Thymus (tissue), 11 donors: Measurements from ENCODE around the gene ZNF107. TPM values are rescaled to one million over a fixed set of nuclear protein-coding genes. Genes with fewer than 3 reads are reported as not detected.

ENCODE experiments used
- DNase-seq, 9 donors: peaks; one replicate each; pipeline ENCODE4 v3.0.0-alpha.2; 2013; ENCODE audit warnings: low spot score in 9 of 9, low read depth in 6 of 9, missing footprints in 1 of 9
- H3K27ac ChIP-seq, 2 donors: one replicate each; pipeline ENCODE4 v1.5.1; 2013; ENCODE audit warnings: control low read depth in 1 of 2, low read depth in 1 of 2, low read length in 1 of 2, mild to moderate bottlenecking in 1 of 2, moderate library complexity in 1 of 2
- H3K27me3 ChIP-seq, 2 donors: one replicate each; pipeline ENCODE4 v1.5.1; 2013; ENCODE audit warnings: low read length in 1 of 2; ENCODE audit not compliant: control insufficient read depth in 2 of 2, insufficient read depth in 1 of 2
- H3K36me3 ChIP-seq, 2 donors: one replicate each; pipeline ENCODE4 v1.5.1; 2013; ENCODE audit warnings: low read length in 1 of 2, mild to moderate bottlenecking in 1 of 2, moderate library complexity in 1 of 2; ENCODE audit not compliant: control insufficient read depth in 2 of 2, insufficient read depth in 2 of 2
- H3K4me1 ChIP-seq, 2 donors: one replicate each; pipeline ENCODE4 v1.5.1; 2013; ENCODE audit warnings: low read length in 2 of 2; ENCODE audit not compliant: control insufficient read depth in 2 of 2, insufficient read depth in 2 of 2
- H3K4me3 ChIP-seq, 2 donors: one replicate each; pipeline ENCODE4 v1.5.1; 2013; ENCODE audit warnings: low read length in 2 of 2, control low read depth in 1 of 2, mild to moderate bottlenecking in 1 of 2
- H3K9me3 ChIP-seq, 2 donors: one replicate each; pipeline ENCODE4 v1.5.1; 2013; ENCODE audit warnings: low read length in 1 of 2, mild to moderate bottlenecking in 1 of 2; ENCODE audit not compliant: control insufficient read depth in 2 of 2, insufficient read depth in 1 of 2
- WGBS: extraction: QIAGEN DNeasy Blood & Tissue Kit; methylation state at CpG from one replicate; pipeline ENCODE4 v1.1.7; 2013; 5-methylcytosine and 5-hydroxymethylcytosine counted together
- polyA plus RNA-seq: library from polyadenylated mRNA; stranded (reverse); fragments of 200-250 nt; gene quantifications from one replicate; pipeline ENCODE4 v1.2.3, GENCODE V29; 2013
- total RNA-seq: library from RNA; stranded (reverse); fragments of 120-200 nt; gene quantifications from one replicate; pipeline ENCODE4 v1.2.4, GENCODE V29; 2013
- donor health status: healthy.

Gene ZNF107
- total and polyA plus RNA-seq, 2 donors: 8.9 to 13.5 TPM

- H3K4me1 ChIP-seq: no peaks in the 10 kb centered on the region
- H3K27ac ChIP-seq: no peak overlapping the region
- H3K36me3 ChIP-seq: no peaks in the 10 kb centered on the region
- H3K4me3 ChIP-seq: no peak overlapping the region
- peaks cover 0 to 3% of the 10 kb centered on the region in 2 donors for H3K9me3 ChIP-seq
- DNase-seq: no peak
- 90% methylated on average over 2 of the region's 2 CpGs for WGBS
- no peaks in the 10 kb centered on the region for H3K27me3 ChIP-seq
Observed at GRCh38 chr7:64639267-64640001, 26.5 kb upstream of the ZNF107 start.

GRCh38 chr7:64640504-64640903 is 25.4 kb upstream of the ZNF107 start:
- H3K27me3 ChIP-seq: no peaks in the 10 kb centered on the region
- no peaks in the 10 kb centered on the region for H3K4me1 ChIP-seq
- no peak overlapping the region for H3K27ac ChIP-seq
- no peak overlapping the region for H3K4me3 ChIP-seq
- peaks cover 0 to 3% of the 10 kb centered on the region in 2 donors for H3K9me3 ChIP-seq
- 40% methylated on average over 3 of the region's 3 CpGs for WGBS
- H3K36me3 ChIP-seq: no peaks in the 10 kb centered on the region
- no peak for DNase-seq

GRCh38 chr7:64642046-64642445 is 23.9 kb upstream of the ZNF107 start:
- H3K4me1 ChIP-seq: no peaks in the 10 kb centered on the region
- no peaks in the 10 kb centered on the region for H3K36me3 ChIP-seq
- no peaks in the 10 kb centered on the region for H3K27me3 ChIP-seq
- no peak overlapping the region for H3K4me3 ChIP-seq
- H3K27ac ChIP-seq: no peak overlapping the region
- peaks cover 0 to 3% of the 10 kb centered on the region in 2 donors for H3K9me3 ChIP-seq
- WGBS: 97% methylated on average over 4 of the region's 4 CpGs
- no peak for DNase-seq

- Histone ChIP-seq H3K9me3 (peaks cover 0 to 3% of the 10 kb centered on the region in 2 donors), H3K36me3 (no peaks in the 10 kb centered on the region), H3K27ac (no peak overlapping the region), H3K27me3 (no peaks in the 10 kb centered on the region), H3K4me1 (no peaks in the 10 kb centered on the region), H3K4me3 (no peak overlapping the region)
- WGBS: 97% methylated on average over 2 of the region's 2 CpGs
- no peak for DNase-seq
Observed at GRCh38 chr7:64642875-64643274, 23.1 kb upstream of the ZNF107 start.

GRCh38 chr7:64643566-64643965 is 22.4 kb upstream of the ZNF107 start:
- peaks cover 0 to 3% of the 10 kb centered on the region in 2 donors for H3K9me3 ChIP-seq
- no peaks in the 10 kb centered on the region for H3K4me1 ChIP-seq
- H3K36me3 ChIP-seq: no peaks in the 10 kb centered on the region
- H3K27me3 ChIP-seq: no peaks in the 10 kb centered on the region
- no peak overlapping the region for H3K4me3 ChIP-seq
- H3K27ac ChIP-seq: no peak overlapping the region
- DNase-seq: no peak
- WGBS: 56% methylated on average over 1 of the region's 1 CpG

GRCh38 chr7:64651203-64651602 is 14.7 kb upstream of the ZNF107 start:
- Histone ChIP-seq H3K27me3 (no peaks in the 10 kb centered on the region), H3K4me1 (no peaks in the 10 kb centered on the region), H3K27ac (no peak overlapping the region), H3K36me3 (no peaks in the 10 kb centered on the region), H3K4me3 (no peak overlapping the region), H3K9me3 (peaks cover 0 to 6% of the 10 kb centered on the region in 2 donors)
- WGBS: 98% methylated on average over 1 of the region's 1 CpG
- DNase-seq: no peak

- H3K4me1 ChIP-seq: no peaks in the 10 kb centered on the region
- no peak for DNase-seq
Observed at GRCh38 chr7:64651632-64652165, 14.2 kb upstream of the ZNF107 start.

GRCh38 chr7:64653721-64654401 is 12.1 kb upstream of the ZNF107 start:
- no peak overlapping the region for H3K4me3 ChIP-seq
- no peaks in the 10 kb centered on the region for H3K36me3 ChIP-seq
- WGBS: 94% methylated on average over 11 of the region's 11 CpGs
- no peaks in the 10 kb centered on the region for H3K4me1 ChIP-seq
- peaks cover 2 to 11% of the 10 kb centered on the region in 2 donors for H3K9me3 ChIP-seq
- no peaks in the 10 kb centered on the region for H3K27me3 ChIP-seq
- no peak for DNase-seq
- no peak overlapping the region for H3K27ac ChIP-seq

More at GRCh38 chr7:64651632-64652165, 14.2 kb upstream of the ZNF107 start:
- Histone ChIP-seq H3K4me3 (no peak overlapping the region), H3K9me3 (peaks cover 0 to 6% of the 10 kb centered on the region in 2 donors), H3K27ac (no peak overlapping the region), H3K27me3 (no peaks in the 10 kb centered on the region), H3K36me3 (no peaks in the 10 kb centered on the region)
- 92% methylated on average over 4 of the region's 4 CpGs for whole genome bisulfite sequencing
